Testis (tissue), 2 donors: ENCODE measurements around the gene TBC1D22A.

Experiments used
- CTCF ChIP-seq, 3 experiments: fragments of 450-650 bp in 2 of 3; fragments of 200-600 bp in 1 of 3; sonication (generic) in 1 of 3; IDR thresholded peaks; one replicate each; pipeline ENCODE4 v1.5.1; 2016 to 2019; ENCODE audit warnings: antibody characterized with exemption in 3 of 3, mild to moderate bottlenecking in 2 of 3, moderate library complexity in 1 of 3
- POLR2A ChIP-seq: fragments of 450-650 bp; IDR thresholded peaks from one replicate; pipeline ENCODE4 v1.6.1; 2017; ENCODE audit warnings: antibody characterized with exemption, mild to moderate bottlenecking, moderate library complexity

GRCh38 chr22:47057916-47058585 lies 295.6 kb downstream of the TBC1D22A start:
- TF ChIP-seq CTCF (IDR thresholded peaks at IDR 0.05) (no peak), POLR2A (no peak)
